GM10248 (cell line): ENCODE results near the gene EFNA4.

Source experiments
- CTCF ChIA-PET: fragments of 300-600 bp; sonication (Branson Sonifier 250); formaldehyde crosslinking; extraction: SDS; loops from one replicate; lab custom pipeline; 2021; ENCODE audit warnings: antibody characterized with exemption; lab: Yijun Ruan, JAX
- POLR2A ChIA-PET: fragments of 350-650 bp; sonication (Branson Sonifier 250); formaldehyde crosslinking; extraction: SDS; loops from one replicate; lab custom pipeline; 2020; ENCODE audit warnings: antibody characterized with exemption; lab: Yijun Ruan, JAX
- DNase-seq: peaks from one replicate; pipeline ENCODE4 v3.0.0; 2012; ENCODE audit errors: extremely low spot score
- CTCF ChIP-seq: IDR thresholded peaks from 2 replicates; pipeline ENCODE4 v1.5.1; 2012; ENCODE audit warnings: mild to moderate bottlenecking, low read depth; ENCODE audit errors: extremely low read depth, missing control alignments, control extremely low read depth

EFNA4 gene

GRCh38 chr1:155106862-155107261 is 43.3 kb downstream of the EFNA4 start:
- no peak for DNase-seq
- TF ChIP-seq CTCF: no peak
- ChIA-PET POLR2A (no interaction called here), CTCF (interaction anchor here (0.7 to 6.6 kb wide), 7 partner anchors 14 to 144 kb away, joined by 3 to 26 read pairs (median 3); partner anchors contain the start of gene KRTCAP2)

GRCh38 chr1:155107309-155108264 is 44.0 kb downstream of the EFNA4 start:
- TF ChIP-seq CTCF: no peak
- no peak for DNase-seq
- ChIA-PET CTCF (interaction anchor here (0.7 to 6.6 kb wide), 9 partner anchors 12 to 143 kb away, joined by 3 to 26 read pairs (median 3); partner anchors contain the start of gene KRTCAP2), POLR2A (no interaction called here)

DNA sequence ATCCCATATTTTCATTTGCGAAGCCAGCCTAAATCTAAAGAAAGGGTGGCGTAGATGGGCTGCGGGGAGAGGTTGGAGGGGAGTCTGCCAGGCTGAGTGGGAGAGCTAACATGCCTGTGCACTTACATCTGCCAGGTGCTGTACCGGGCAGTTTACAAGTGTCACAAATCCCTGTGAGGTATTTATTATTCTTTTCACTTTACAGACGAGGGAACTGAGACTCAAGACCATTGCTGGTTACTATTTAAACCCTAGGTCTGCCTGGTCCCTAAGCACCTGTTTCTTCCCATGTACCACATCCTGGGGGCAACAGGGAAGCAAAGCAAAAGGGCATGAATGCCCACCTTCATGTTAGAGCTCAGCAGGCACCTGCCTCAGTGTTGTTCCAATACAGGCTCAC is 44.8 kb downstream of the EFNA4 start:
- ChIA-PET CTCF (interaction anchor here (0.7 to 6.6 kb wide), 5 partner anchors 13 to 65 kb away, joined by 3 to 26 read pairs (median 10); partner anchors contain the start of gene KRTCAP2), POLR2A (no interaction called here)
- DNase-seq: no peak
- no peak for TF ChIP-seq CTCF

GRCh38 chr1:155110381-155110780 is 46.8 kb downstream of the EFNA4 start:
- CTCF ChIA-PET: interaction anchor here (0.6 kb wide), 1 partner anchor 8 kb away, joined by 3 read pairs; no protein-coding TSS in a partner anchor
- DNase-seq: no peak
- no peak for TF ChIP-seq CTCF
- POLR2A ChIA-PET: no interaction called here

DNA sequence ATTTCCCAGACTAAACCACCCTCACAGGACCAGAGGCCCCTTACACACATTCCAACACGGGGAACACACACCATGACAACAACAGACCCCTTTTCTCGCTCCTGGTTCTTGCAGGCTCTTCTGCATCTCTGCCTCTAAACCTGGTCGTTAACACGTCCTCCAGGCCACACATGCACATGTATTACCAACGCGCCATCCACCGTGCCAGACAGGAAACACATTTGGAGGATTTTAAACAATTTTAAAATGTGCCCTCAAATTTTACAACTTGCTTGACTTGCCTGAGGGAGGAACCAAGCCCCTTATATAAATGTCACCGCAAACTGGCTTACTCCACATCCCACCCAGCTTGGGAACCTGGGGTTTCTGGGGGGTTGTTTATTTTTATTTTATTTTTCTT is 47.3 kb downstream of the EFNA4 start:
- no peak for TF ChIP-seq CTCF
- ChIA-PET POLR2A (no interaction called here), CTCF (interaction anchor here (0.6 kb wide), 1 partner anchor 8 kb away, joined by 3 read pairs; no protein-coding TSS in a partner anchor)
- no peak for DNase-seq

- no peak for DNase-seq
- no peak for TF ChIP-seq CTCF
- POLR2A ChIA-PET: no interaction called here
- CTCF ChIA-PET: no interaction called here
Measured at GRCh38 chr1:155113450-155113980, 50.0 kb downstream of the EFNA4 start.
